Lower leg skin (tissue), 4 donors: ENCODE data around the gene CAP1. TPM values are rescaled to one million over a fixed set of nuclear protein-coding genes. Genes with fewer than 3 reads are reported as not detected.
"Not testable (repeated sequence)": the region's sequence is repeated elsewhere in the genome, so short reads cannot be mapped to it uniquely, and the experiment has no call there.

Source experiments
- DNase-seq, 2 donors: peaks; one replicate each; pipeline ENCODE4 v3.0.0-alpha.2; 2019; ENCODE audit warnings: low spot score in 2 of 2
- H3K4me3 ChIP-seq: fragments of 200-600 bp; sonication (generic); 2 replicates; pipeline ENCODE4 v1.5.1; 2017; ENCODE audit warnings: mild to moderate bottlenecking, low read depth; ENCODE audit not compliant: poor library complexity, severe bottlenecking
- POLR2A ChIP-seq, 2 donors: fragments of 450-650 bp; IDR thresholded peaks; one replicate each; pipeline ENCODE4 v1.6.1; 2016 to 2017; ENCODE audit warnings: antibody characterized with exemption in 2 of 2, mild to moderate bottlenecking in 1 of 2, moderate library complexity in 1 of 2
- WGBS, 2 donors: methylation state at CpG; one replicate each; pipeline ENCODE4 v1.1.5; 2018; 5-methylcytosine and 5-hydroxymethylcytosine counted together
- intact Hi-C: fragments of 100-400 bp; cut with DNase I; formaldehyde crosslinking; loops from one replicate; pipeline ENCODE4 v1.15.0; 2023; ENCODE audit warnings: low total_unique reads
- total RNA-seq, 4 donors: library from RNA; depleted of rRNA; stranded (reverse); fragments of >200 nt; gene quantifications; one replicate each; pipeline ENCODE4 v1.1.0, GENCODE V29; 2016
- TF ChIP-seq, protein P1 (sequence below), 3 donors: fragments of 450-650 bp; IDR thresholded peaks; one replicate each; pipeline ENCODE4 v1.5.1; 2016; ENCODE audit warnings: antibody characterized with exemption in 3 of 3, mild to moderate bottlenecking in 3 of 3, moderate library complexity in 2 of 3

Gene CAP1
- total RNA-seq, 4 donors from 2014 or later, result 136 to 173 (median 143) TPM

DNA sequence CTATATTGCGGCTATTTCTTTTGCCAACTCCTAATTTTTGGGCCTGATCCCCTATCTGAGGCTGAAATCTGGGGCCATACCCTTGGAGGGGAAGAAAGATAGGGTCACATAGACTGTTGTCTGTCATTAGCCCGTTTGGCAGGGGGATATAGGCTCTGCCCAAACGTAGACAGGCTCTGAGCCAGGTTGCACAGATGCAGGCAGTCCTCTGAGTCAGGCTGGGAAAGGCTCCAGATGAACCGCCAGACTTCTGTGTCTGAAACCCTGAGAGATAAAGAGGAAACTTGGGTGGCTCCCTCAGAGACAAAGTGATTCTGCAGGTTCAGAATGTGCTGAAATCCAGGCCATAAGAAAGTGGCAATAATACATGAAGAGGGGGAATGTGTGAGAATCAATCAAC is 4.0 kb upstream of the CAP1 start:
- TF ChIP-seq, protein P1, sequence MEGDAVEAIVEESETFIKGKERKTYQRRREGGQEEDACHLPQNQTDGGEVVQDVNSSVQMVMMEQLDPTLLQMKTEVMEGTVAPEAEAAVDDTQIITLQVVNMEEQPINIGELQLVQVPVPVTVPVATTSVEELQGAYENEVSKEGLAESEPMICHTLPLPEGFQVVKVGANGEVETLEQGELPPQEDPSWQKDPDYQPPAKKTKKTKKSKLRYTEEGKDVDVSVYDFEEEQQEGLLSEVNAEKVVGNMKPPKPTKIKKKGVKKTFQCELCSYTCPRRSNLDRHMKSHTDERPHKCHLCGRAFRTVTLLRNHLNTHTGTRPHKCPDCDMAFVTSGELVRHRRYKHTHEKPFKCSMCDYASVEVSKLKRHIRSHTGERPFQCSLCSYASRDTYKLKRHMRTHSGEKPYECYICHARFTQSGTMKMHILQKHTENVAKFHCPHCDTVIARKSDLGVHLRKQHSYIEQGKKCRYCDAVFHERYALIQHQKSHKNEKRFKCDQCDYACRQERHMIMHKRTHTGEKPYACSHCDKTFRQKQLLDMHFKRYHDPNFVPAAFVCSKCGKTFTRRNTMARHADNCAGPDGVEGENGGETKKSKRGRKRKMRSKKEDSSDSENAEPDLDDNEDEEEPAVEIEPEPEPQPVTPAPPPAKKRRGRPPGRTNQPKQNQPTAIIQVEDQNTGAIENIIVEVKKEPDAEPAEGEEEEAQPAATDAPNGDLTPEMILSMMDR (IDR thresholded peaks at IDR 0.05), result no peak
- no peak for TF ChIP-seq POLR2A (IDR thresholded peaks at IDR 0.05)
- peak in 1 of 2 donors; percentile 79 for DNase-seq
- 12 to 18% methylated on average over 4 of the region's 4 CpGs for WGBS, 2 donors
- intact Hi-C loops, result no loop called here
- H3K4me3 ChIP-seq, result no peak overlapping the region

GRCh38 chr1:40037254-40037653 is 3.3 kb upstream of the CAP1 start:
- H3K4me3 ChIP-seq, DNase-seq, intact Hi-C loops: not testable (repeated sequence)
- 84% methylated on average over 8 of the region's 8 CpGs for WGBS, 2 donors

- TF ChIP-seq, protein P1 (IDR thresholded peaks at IDR 0.05), result no peak
- TF ChIP-seq POLR2A (IDR thresholded peaks at IDR 0.05), result no peak
- intact Hi-C loops, result no loop called here
- H3K4me3 ChIP-seq, result no peak overlapping the region
- WGBS, 2 donors, result 45 to 59% methylated on average over 3 of the region's 3 CpGs
- DNase-seq, result no peak
Measured at GRCh38 chr1:40038697-40039096, 1.8 kb upstream of the CAP1 start.

GRCh38 chr1:40039245-40039756 is 1.2 kb upstream of the CAP1 start:
- no peak for TF ChIP-seq POLR2A (IDR thresholded peaks at IDR 0.05)
- TF ChIP-seq, protein P1 (IDR thresholded peaks at IDR 0.05), result no peak
- WGBS, 2 donors, result 0 to 1% methylated on average over 10 of the region's 10 CpGs
- no peak for DNase-seq
- H3K4me3 ChIP-seq, result peak overlapping the region; percentile 87
- intact Hi-C loops, result no loop called here

DNA sequence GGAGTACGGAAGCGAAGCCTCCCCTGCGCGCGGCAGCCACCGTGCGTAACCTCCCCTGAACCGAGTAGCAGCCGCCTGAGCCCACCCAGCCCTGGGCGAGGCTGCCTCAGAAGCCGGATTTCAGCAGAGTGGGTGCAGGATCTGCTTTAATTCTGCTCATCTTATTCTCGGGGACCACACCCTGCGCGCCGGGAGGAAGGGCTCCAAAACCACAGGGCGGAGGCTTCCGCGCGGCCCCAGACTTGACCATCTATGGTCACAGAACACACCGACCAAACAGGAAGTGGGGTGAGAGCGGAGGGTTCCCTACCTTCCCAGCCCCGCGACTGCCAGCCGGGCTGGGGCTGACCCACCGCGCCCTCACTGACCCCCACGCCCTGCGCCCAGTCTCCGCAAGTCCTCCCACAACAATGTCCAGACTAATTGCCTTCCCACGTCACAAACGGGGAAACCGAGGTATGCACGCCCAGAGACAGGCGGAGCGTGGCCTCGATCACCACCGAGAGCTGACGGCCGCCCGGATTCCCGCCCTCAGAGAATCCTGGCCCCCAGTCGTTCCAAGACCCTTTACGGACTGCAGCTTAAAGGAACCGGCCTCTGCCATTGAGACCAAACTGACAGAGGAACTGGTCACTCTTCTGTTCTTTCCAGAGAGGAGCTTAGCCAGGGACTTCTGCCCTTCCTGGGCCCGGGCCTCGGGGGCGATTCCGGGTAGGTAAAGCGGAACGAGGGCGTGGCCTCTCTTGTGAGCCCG is 595 bp upstream of the CAP1 start:
- peak; percentile 91 to 98 for DNase-seq
- intact Hi-C loops, result no loop called here
- WGBS, 2 donors, result 0 to 1% methylated on average over 39 to 50 of the region's 52 CpGs
- TF ChIP-seq POLR2A (IDR thresholded peaks at IDR 0.05), result peak in 1 of 2 donors; percentile 91
- TF ChIP-seq, protein P1 (IDR thresholded peaks at IDR 0.05), result no peak
- H3K4me3 ChIP-seq, result peak overlapping the region; percentile 87

GRCh38 chr1:40041466-40041838 is 923 bp downstream of the CAP1 start:
- H3K4me3 ChIP-seq, result peak overlapping the region; percentile 94
- 10 to 23% methylated on average over 5 of the region's 5 CpGs for WGBS, 2 donors
- intact Hi-C loops, result no loop called here
- DNase-seq, result no peak
- TF ChIP-seq, protein P1 (IDR thresholded peaks at IDR 0.05), result no peak
- TF ChIP-seq POLR2A (IDR thresholded peaks at IDR 0.05), result no peak
